ENCODE data around the gene SENP3.
"Not testable (repeated sequence)": the region's sequence is repeated elsewhere in the genome, so short reads cannot be mapped to it uniquely, and the experiment has no call there.

The SENP3 gene

DNA sequence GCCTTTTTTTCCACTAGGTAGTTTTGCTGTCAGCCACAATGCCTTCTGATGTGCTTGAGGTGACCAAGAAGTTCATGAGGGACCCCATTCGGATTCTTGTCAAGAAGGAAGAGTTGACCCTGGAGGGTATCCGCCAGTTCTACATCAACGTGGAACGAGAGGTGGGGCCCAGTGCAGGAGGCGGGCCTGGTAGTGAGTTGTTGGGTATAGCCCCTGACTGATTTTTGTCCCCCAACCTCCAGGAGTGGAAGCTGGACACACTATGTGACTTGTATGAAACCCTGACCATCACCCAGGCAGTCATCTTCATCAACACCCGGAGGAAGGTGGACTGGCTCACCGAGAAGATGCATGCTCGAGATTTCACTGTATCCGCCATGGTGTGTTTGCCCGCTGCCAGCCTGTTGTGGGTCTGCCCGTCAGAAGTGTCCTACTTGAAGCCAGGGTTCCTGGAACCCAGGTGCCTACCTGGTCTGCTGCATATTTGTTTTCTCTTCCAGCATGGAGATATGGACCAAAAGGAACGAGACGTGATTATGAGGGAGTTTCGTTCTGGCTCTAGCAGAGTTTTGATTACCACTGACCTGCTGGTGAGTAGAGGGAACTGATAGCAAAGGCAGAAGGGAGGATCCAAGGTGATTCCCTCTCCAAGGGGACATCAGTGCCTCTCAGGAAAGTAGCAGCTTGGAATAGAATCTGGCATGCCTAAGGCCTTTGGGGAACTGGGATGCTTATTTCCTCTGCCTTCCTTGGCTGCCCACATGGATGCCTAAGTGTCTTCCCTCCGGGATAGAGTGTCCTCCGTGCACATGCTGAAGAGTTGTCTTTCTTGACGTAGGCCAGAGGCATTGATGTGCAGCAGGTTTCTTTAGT lies 15.8 kb downstream of the SENP3 start:
- DNase-seq, result no peak

GRCh38 chr17:7579001-7579833 lies 17.5 kb downstream of the SENP3 start, which contains the start of gene CD68:
Gene CD68 (plus strand): TSS chr17:7579638. CDS start chr17:7579678, 40 bp downstream.
- DNase-seq, result peak; percentile 91

DNA sequence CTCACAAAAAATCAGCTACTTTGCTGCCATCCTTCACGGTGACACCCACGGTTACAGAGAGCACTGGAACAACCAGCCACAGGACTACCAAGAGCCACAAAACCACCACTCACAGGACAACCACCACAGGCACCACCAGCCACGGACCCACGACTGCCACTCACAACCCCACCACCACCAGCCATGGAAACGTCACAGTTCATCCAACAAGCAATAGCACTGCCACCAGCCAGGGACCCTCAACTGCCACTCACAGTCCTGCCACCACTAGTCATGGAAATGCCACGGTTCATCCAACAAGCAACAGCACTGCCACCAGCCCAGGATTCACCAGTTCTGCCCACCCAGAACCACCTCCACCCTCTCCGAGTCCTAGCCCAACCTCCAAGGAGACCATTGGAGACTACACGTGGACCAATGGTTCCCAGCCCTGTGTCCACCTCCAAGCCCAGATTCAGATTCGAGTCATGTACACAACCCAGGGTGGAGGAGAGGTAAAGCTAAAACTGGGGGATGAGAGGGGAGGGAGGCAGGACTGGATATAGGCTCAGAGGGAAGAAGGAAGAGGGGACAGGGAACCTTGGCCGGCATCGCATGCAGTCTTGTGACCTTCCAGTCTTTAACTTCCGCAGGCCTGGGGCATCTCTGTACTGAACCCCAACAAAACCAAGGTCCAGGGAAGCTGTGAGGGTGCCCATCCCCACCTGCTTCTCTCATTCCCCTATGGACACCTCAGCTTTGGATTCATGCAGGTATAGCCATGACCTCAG lies 18.3 kb downstream of the SENP3 start:
- DNase-seq, result no peak

DNA sequence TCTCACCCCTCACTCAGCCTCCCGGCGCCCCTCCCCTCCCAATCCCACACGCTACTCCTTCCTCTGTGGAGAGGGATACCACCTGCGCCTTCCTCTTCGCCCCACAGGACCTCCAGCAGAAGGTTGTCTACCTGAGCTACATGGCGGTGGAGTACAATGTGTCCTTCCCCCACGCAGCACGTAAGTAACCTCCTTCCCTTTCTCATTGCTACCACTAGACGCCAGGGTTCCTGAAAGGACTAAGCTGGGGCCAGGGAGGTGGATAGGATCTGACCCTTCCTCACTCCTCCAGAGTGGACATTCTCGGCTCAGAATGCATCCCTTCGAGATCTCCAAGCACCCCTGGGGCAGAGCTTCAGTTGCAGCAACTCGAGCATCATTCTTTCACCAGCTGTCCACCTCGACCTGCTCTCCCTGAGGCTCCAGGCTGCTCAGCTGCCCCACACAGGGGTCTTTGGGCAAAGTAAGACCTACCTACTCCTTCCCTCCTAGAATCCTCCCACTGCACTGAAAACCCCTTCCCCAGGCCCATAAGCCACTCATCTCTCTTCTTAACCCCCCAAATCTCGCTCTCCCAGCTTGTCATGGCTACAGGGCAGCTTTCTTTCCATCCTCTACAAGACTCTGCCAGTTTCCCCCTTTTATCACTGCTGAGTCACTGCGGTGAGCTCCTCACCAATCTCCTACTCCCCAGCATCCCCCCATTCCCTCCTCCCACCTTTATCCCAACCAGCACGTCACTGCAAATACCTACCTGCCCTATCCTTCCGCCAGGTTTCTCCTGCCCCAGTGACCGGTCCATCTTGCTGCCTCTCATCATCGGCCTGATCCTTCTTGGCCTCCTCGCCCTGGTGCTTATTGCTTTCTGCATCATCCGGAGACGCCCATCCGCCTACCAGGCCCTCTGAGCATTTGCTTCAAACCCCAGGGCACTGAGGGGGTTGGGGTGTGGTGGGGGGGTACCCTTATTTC lies 19.2 kb downstream of the SENP3 start:
- no peak for DNase-seq

DNA sequence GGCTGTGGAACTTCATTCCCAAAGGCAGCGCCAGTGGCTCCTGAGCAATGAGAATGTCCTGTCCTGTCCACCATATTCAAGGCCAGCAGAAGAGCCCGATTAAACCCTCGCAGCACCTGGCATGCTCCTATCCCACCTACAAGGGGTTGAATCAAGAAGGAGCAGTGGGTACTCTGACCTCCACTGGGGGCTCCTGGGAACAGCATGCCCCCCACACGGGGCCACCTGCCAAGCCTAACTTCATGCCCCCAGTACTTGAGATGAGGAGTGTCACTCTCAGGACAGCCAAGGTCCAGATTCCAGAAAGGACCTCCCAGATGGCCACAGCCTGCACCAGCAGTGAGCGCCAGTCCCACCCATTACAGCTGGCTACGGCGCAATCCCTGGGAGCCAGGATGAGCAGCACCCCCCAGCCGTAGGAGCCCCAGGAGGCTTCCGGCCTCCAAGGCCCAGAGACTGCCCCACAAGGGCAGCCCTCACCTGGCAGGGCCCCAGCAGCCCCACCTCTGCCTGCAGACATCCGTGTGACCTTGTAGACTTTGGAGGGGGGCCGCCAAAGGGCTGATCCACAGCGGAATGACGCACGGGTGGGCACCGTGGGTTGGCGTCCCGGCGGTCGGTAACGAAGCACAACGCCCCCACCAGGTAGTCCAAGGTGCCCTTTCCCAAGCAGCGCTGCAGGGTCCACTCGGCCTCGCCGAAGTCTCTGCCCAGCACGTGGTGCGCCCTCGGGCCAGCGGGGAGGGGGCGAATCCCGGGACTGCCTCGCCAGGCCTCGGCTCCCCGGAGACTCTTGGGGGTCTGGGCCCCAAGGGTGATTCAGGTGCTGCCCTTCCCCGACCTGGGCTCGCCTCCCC lies 20.9 kb downstream of the SENP3 start:
- DNase-seq, result no peak

- peak; percentile 98 for DNase-seq
Measured at GRCh38 chr17:7583253-7584109, 21.8 kb downstream of the SENP3 start, which contains the start of gene MPDU1. Gene MPDU1 (plus strand): TSS chr17:7583852. CDS start chr17:7583863, 11 bp downstream.

DNA sequence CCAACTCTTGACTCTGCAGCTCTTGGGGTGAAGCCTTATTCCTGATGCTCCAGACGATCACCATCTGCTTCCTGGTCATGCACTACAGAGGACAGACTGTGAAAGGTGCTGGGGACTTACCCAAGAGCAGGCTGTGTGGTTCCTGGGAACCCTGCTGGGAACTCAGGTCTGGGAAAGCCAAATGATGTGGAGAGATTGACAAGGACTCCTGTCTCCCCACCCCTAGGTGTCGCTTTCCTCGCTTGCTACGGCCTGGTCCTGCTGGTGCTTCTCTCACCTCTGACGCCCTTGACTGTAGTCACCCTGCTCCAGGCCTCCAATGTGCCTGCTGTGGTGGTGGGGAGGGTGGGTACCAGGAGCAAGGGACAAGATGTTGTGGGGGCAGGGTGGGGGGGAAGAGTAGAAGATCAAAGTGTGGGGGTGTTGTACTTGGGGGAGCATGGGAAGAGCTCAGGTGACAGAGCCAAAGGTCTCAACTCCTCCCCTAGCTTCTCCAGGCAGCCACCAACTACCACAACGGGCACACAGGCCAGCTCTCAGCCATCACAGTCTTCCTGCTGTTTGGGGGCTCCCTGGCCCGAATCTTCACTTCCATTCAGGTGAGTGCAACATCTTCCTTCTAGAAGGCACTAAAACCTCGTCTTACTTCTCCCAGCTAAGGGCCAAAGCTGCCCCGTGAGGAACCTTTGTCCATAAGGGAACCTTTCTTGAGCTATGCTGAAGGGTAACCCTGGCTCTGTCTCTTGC lies 25.1 kb downstream of the SENP3 start:
- no peak for DNase-seq

DNA sequence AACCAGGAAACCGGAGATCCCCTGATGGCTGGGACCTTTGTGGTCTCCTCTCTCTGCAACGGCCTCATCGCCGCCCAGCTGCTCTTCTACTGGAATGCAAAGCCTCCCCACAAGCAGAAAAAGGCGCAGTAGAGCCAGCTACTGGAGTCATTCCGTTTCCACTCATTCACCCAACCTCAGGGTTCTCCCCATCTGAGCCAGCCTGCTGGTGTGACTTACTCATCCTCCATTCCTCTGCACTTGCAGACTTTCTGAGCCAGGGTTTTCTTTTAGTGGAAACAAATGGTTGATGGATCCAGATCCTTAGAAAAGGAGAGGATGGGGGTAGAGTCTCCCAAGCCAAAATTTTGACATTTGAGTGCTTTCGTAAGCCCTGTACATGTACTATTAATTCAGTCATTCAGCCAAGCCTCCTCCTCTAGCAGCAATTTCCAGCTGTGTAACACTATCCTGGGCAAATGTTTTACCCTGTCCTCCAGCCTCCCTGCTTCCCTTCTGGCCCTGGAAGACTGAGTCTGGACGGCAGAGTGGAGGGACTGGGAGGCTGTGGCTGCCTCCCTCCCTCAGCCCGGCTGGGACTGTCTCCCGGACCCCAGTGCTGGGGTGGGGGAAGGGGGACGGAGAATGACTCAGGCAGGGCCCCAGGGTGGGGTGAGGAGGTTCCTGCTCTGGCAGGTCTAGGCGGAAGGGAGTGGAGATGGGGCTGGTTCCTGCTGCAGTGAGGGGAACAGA lies 25.9 kb downstream of the SENP3 start:
- DNase-seq, result peak; percentile 94

DNA sequence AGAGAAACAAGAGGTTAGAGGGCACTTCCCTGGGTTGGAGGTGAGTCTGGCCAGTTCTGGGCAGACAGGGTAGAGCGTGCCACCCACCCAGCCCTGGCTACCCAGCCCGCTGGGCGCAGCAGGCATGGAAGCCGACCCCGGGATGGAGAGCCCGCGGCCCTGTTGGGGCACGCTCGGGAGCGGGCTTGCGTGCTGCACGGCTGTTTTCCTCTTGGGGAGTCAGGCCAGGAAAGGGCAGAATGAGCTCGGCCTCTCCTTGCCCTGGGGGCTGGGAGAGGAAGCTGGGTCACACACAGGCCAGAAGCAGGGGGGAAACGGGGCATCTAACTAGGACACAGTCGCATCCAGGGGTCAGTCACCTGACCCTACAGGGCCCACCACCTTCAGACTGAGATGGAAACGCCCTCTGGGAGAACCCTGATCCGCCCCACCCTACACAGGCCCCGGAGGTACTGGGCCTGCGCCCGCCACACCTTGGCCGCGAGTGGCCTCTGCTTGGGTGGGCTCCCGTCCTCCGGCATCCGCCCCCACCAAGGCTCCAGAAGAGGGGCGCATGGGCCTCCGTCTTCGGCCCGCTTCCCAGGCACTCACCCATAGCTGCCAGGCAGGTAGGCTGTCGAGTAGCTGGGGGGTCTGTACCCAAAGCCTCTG lies 27.0 kb downstream of the SENP3 start:
- no peak for DNase-seq

DNA sequence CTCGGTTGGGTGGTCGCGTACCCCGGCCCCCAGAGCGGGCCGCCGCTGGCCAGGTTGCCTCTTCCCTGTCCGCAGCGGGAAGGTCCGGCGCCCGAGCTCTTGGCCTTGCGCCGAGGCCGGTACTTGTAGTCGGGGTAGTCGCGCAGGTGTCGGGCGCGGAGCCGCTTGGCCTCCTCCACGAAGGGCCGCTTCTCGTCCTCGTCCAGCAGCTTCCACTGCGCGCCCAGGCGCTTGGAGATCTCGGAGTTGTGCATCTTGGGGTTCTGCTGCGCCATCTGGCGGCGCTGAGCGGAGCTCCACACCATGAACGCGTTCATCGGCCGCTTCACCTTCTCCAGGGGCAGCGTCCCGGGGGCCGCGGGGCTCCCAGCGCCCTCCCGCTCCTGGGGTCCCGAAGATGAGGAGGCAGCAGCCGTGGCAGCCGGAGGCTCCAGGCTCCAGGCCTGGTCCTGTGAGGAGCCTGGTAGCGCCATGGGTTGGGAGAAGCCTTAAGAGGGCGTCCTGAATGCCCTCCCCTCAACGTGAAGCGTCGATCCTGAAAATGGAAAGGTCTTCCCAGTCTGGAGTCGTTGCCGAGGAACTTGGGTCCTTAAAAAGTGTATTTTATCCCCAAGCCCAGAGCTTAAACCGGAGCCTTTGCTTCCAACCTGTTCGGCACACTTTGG lies 27.6 kb downstream of the SENP3 start:
- DNase-seq, result peak; percentile 80

- no peak for DNase-seq
Measured at GRCh38 chr17:7589891-7590691, 28.4 kb downstream of the SENP3 start, which contains the start of gene SOX15. Gene SOX15 (minus strand): TSS chr17:7590094. CDS start chr17:7589676, 418 bp downstream.

- DNase-seq, result peak; percentile 58
Measured at GRCh38 chr17:7590743-7591142, 29.0 kb downstream of the SENP3 start.

DNA sequence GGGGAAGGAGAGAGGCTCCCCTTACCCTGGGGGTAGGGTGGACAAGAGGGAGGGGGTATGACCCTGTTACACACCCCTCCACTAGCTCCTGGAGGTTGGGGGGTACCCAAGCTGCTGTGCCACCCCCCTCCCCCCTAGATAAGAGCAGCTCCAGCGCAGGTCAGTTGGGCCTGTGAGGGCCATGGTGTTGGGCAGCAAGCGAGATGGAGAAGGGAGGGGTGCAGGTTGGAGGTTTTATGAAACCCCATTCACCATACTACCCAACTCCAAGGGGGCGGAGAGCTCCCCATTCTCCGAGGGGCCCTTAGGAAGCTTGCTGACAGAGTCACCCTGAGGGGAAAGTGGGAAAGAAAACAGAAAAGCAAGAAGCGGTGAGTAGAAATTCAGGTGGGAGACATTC lies 29.9 kb downstream of the SENP3 start:
- no peak for DNase-seq

GRCh38 chr17:7592422-7593021 lies 30.8 kb downstream of the SENP3 start:
- DNase-seq, result no peak

DNA sequence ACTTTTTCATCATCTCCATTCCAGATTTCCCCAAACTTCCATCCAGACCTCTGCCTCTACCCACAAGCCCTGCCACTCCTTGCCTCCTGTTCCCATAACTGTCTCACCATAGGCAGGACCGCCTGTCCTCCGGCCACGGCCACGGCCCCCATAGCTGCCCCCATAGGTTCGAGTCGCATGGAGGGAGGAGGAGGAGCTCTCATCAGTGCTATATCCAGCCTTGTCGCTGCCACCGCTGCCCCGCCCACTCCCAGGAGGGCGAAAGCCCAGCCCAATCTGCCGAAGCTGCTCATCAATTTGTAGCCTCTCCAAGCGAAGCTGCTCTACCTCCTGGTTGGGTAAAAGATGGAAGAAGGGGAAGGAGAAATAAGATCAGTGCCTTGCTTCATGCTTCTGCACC lies 31.6 kb downstream of the SENP3 start:
- no peak for DNase-seq

- DNase-seq, result not testable (repeated sequence)
Measured at GRCh38 chr17:7597561-7597960, 35.8 kb downstream of the SENP3 start.
